HG03039 (cell line): Measurements from ENCODE around the gene PDE4B.
A peak's percentile ranks its signal among the peaks of the same experiment; 100 is the strongest.

Source experiments
- ATAC-seq: cut with Tn5 transposase; IDR thresholded peaks from one replicate; pipeline ENCODE4 v1.9.1; 2021; ENCODE audit warnings: mild to moderate bottlenecking, moderate library complexity; ENCODE audit not compliant: unreplicated experiment

PDE4B gene

GRCh38 chr1:65792669-65793358, at the start of gene PDE4B:
PDE4B (plus strand) TSS chr1:65792895.
- no peak for ATAC-seq

GRCh38 chr1:65744731-65745130, 48.0 kb upstream of the PDE4B start:
- no peak for ATAC-seq

GRCh38 chr1:65751961-65752360, 40.7 kb upstream of the PDE4B start:
- ATAC-seq = no peak

- ATAC-seq = no peak
These were observed 36.1 kb upstream of the PDE4B start for GRCh38 chr1:65756616-65757015.

GRCh38 chr1:65757531-65757930, 35.2 kb upstream of the PDE4B start:
- no peak for ATAC-seq

DNA sequence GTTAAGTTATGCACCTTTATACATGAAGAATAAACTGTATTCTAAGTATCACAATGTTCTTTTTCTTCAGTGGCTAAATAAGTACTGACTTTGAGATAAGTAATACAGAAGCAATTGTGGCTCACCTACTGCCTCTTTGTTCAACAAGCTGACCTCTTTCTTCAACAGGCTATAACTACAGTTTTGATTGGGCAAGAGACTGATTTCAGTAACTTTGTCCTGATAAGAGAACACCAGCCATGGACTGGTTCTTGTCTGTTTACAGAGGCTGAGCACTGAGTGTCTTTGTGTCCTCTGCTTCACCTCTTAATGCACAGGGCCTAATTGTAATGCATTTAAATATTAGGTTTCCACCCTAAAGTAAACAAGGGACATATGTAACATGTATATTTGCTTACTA, 34.6 kb upstream of the PDE4B start:
- no peak for ATAC-seq

GRCh38 chr1:65759516-65759915, 33.2 kb upstream of the PDE4B start:
- no peak for ATAC-seq

DNA sequence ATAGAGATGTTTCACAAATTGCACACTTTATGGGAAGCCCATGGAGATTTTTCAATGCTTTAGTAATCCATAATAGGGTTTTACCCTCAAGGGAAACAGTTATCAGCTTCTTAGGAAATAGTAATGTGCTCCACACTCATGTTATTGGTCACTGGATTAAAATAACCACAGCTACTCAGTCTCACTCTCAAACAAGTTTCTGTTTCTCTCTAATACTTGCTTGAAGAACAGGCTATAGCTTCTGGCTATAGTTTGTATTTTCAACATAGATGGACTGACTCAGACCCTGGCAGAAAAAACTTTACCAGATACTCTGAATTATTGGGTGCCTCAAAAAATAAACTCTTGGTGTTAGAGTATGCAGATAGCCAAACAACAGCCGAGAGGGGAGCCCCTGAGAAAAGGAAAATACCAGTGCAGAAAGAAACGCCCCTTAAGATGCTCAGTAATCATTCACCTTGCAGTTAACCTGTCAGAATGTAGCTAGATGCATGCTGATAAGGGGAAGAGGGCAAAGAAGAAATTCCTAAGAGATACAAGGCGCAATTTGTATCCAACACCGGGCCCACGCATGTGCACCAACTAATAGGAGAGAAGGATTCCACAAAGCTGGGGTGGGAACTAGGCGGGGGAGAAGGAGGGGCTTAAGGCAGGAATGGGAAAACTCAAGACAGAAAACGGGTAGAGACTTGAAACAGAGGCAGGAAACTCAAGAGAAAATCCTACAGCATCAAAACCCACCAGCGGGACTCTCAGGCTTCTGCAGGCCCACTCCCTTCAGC, 30.4 kb upstream of the PDE4B start:
- ATAC-seq = no peak

- ATAC-seq = no peak
These were observed 28.6 kb upstream of the PDE4B start for GRCh38 chr1:65764052-65764451.

DNA sequence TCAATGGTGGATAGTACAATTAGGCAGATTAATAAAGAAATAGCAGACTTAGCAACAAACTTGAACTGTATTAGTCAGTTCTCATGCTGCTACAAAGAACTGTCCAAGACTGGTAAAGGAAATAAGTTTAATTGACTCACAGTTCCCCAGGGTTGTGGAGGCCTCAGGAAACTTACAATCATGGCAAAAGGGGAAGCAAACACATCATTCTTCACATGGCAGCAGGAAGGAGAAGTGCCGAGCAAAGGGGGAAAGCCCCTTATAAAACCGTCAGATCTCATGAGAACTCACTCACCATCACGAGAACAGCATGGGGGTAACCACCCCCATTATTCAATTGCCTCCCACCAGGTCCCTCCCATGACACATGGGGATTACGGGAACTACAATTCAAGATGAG, 27.1 kb upstream of the PDE4B start:
- ATAC-seq = no peak

DNA sequence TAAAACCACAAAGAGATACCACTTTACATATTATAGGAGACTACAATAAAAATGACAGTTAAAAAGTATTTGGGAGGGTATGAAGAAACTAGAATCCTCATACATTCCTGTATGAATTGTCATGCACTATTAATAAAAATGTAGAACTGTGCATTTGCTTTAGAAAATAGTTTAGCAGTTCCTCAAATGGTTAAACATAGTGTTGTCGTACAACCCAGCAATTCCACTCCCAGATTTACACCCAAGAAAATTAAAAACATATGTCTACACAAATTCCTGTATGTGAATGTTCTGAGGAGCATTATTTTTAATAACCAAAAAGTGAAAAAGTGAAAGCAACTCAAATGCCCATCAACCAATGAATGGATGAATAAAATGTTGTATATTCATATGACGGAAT, 23.1 kb upstream of the PDE4B start:
- ATAC-seq = no peak

DNA sequence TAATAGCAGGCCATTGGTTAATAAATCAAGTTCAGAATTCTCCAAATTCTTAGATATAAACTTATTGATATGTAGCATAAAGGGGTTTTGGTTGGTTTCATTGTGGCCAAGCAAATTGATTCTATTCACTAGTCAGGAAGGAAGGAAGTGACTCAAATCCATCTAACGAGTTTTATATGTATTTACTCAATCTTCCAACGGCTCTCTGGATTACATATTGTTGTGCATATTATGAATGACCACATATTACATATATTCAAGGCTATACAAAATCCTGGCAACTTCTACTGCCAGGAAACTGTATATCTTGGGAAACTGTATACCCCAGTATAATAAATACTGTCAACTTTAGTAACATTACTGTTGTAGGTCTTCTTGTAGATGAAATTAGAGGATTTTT, 20.1 kb upstream of the PDE4B start:
- no peak for ATAC-seq

GRCh38 chr1:65773391-65774123, 19.1 kb upstream of the PDE4B start:
- ATAC-seq = no peak

DNA sequence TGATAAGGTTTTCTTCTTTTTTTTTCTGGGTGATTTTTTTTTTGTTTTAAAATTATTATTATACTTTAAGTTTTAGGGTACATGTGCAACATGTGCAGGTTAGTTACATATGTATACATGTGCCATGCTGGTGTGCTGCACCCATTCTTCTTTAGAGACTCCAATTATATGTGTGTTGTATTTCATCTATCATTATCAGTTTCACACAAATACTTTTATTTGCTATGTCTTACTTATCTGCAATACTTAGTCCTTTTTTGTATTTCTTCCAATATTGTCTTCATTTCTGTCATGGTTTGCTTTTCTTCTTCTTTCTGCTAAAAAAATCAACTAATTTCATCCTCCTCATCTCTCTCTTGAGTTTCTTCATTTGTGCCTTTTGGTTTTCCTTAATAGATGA, 3.9 kb upstream of the PDE4B start:
- ATAC-seq = no peak

DNA sequence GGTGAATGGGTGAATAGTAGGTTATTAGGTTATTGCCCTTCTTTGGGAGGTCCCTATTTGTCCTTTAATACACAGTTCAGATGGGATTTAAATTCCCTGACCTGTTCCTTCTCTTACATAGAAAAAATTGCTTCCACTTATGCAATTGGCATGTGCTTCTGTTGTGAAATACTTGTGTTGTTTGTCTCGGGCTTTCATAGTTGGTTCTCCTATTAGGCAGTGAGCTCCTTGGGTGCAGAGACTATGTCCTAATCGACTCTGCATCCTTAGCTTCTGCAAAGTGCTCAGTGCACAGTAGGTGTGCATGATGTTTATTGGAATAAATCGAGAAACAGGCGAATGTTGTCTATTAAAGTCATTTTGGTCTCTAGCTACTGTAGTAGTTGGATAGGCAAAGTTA, 1.3 kb upstream of the PDE4B start:
- no peak for ATAC-seq

DNA sequence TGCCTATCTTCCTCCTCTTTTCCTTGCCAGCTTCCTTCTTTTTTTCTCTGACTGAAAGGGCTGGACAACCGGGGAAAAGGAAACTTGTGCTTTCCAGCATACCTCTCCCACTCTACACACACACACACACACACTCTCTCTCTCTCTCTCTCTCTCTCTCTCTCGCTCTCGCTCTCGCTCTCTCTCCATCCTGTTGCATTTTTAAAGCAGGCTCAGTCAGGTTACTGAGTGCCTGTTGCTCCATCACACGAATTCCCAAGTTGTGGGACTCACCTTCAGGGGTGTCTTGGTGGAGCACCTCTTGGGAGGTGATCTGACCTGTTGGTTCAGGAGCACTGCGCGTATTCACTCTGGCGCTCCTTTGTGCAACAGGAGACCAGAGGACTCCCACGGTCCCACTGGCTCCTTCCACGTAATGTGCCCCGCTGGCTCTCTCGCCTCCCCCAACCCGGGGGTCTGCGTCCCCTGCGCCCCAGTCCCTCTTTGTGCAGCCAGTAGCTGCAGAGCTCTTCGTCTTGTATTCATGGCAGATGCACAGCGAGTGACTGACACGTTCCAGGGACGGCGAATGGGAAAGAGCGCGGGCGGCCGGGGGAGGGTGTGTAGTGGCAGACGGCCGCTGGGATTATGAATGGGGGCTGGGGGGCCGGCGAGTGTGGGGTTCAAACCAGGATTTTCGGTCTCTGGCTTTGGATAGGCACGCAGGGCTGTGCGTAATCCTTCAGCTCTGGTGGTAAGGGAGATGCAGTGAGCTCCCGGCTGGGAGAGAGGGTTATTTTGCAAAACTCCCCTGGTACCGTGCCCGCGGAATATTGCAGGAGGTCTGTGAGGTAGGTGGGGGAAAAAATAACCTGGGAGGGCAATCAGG, 660 bp upstream of the PDE4B start:
- ATAC-seq = no peak

DNA sequence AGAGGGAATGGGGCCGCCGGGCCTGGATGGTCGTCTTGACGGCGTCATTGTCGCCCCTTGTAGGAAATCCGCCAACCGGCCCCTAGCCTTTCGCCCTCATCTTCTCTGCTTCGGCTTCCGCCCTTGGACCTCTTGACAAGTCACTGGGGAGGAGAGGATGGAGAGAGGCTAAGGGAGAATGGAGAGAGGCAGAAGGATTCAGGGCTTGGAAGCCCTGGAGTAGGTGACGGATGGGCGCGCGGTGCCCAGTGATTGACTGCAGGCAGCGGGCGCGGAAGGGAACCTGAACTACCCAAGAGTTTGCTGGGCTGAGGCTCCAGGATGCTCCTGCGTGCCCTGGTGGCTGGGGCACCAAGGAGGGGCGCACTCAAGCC, 651 bp downstream of the PDE4B start:
- ATAC-seq = no peak

- ATAC-seq = no peak
These were observed 2.6 kb downstream of the PDE4B start for GRCh38 chr1:65795311-65795710.

DNA sequence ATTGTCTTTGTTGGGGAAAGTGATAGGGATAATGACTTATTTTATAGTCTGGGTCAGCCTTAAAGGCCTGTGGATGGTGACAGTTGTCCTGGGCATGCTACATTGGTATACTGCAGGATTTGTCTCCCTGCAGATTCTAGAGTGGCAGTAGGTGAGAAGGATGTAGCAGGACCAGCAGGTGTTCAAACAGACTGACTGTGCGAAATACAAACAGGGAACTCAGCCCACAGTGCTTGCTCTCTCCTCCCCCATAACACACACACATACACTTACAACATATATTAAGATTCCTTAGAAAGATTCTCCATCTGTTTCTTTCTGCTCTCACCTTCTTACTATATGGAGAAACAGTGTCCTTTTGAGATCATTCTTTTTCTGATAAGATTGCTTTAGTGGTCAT, 6.9 kb downstream of the PDE4B start:
- ATAC-seq = no peak

GRCh38 chr1:65804584-65804983, 11.9 kb downstream of the PDE4B start:
- ATAC-seq = no peak

DNA sequence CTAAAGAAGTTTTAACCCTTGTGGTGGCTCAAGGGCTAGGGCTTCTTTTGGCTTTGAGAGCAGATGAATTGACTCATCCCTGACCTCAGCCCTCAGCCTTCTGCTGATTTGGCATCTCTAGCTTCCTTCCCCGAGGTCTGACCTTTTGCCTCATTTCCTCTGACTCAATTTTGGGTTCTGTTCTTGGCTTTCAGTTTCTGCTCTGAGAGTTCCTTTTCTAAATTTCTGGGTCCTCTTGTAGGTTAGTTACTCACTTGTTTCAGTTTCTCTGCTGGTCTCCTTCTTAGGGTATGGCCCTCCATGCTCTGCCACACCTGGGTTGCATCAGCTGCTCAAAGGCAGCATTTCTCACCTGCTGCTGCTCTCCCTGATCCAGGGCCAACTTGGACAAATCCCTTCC, 19.4 kb downstream of the PDE4B start:
- peak; percentile 100 for ATAC-seq
